A549 treated with ZK216348 at 1 μM for 4 hours (cell line): ENCODE data around the gene SAP25. TPM values are rescaled to one million over a fixed set of nuclear protein-coding genes. Genes with fewer than 3 reads are reported as not detected.

Experiments
- total RNA-seq: library from RNA; stranded (reverse); fragments of 200-300 nt; extraction: Qiagen RNA extraction; gene quantifications from 5 replicates; pipeline ENCODE4 v1.2.3, GENCODE V29; 2022; ENCODE audit warnings: low read depth

Gene SAP25
- total RNA-seq = 0.35 to 1.8 TPM (median 0.64 TPM) in 5 replicates

GRCh38 chr7:100573691-100574361 lies at the start of gene SAP25:
Gene SAP25 (minus strand): TSS chr7:100573900. CDS start chr7:100573742, 158 bp downstream.

GRCh38 chr7:100611983-100612729 lies 38.5 kb upstream of the SAP25 start, which contains the start of gene MOSPD3:
Gene MOSPD3 (plus strand): TSS chr7:100612540. CDS start chr7:100612792, 252 bp downstream.

GRCh38 chr7:100586266-100587025 lies 12.7 kb upstream of the SAP25 start, which contains the start of gene FBXO24:
Gene FBXO24 (plus strand): TSS chr7:100586328. CDS start chr7:100586626, 298 bp downstream.

GRCh38 chr7:100585511-100586265 lies 12.0 kb upstream of the SAP25 start, which contains the start of gene LRCH4:
Gene LRCH4 (minus strand): TSS chr7:100586129. CDS start chr7:100586100, 29 bp downstream.

GRCh38 chr7:100538654-100539435 lies 34.9 kb downstream of the SAP25 start, which contains the start of gene AGFG2:
Gene AGFG2 (plus strand): TSS chr7:100539203. CDS start chr7:100539347, 144 bp downstream.

Other genes starting within 250 kb of the SAP25 start
- gene PILRB, start 215.8 kb downstream of the SAP25 start, total RNA-seq = 19.0 to 38.5 TPM (median 34.5 TPM) in 5 replicates
- 3.7 to 6.8 TPM (median 5.2 TPM) in 5 replicates for gene PILRA, start 200.4 kb downstream of the SAP25 start, total RNA-seq
- 0.85 to 2.1 TPM (median 1.4 TPM) in 5 replicates for gene ZCWPW1, start 145.2 kb downstream of the SAP25 start, total RNA-seq
- 30.6 to 48.9 TPM (median 43.5 TPM) in 5 replicates for gene MEPCE, start 144.1 kb downstream of the SAP25 start, total RNA-seq
- gene PPP1R35, start 137.4 kb downstream of the SAP25 start, total RNA-seq = 30.1 to 58.1 TPM (median 57.4 TPM) in 5 replicates
- gene SPACDR, start 109.6 kb downstream of the SAP25 start, total RNA-seq = 0.44 to 1.3 TPM (median 0.60 TPM) in 5 replicates
- 28.5 to 55.6 TPM (median 46.9 TPM) in 5 replicates for gene TSC22D4, start 94.7 kb downstream of the SAP25 start, total RNA-seq
- 1.9 to 5.7 TPM (median 4.1 TPM) in 5 replicates for gene NYAP1, start 90.0 kb downstream of the SAP25 start, total RNA-seq
- 19.0 to 38.1 TPM (median 30.3 TPM) in 5 replicates for gene AGFG2, start 34.7 kb downstream of the SAP25 start, total RNA-seq
- gene LRCH4, start 12.2 kb upstream of the SAP25 start, total RNA-seq = 10.0 to 21.2 TPM (median 15.0 TPM) in 5 replicates
- gene FBXO24, start 12.4 kb upstream of the SAP25 start, total RNA-seq = 0.07 to 0.40 TPM (median 0.15 TPM) in 3 of 5 replicates, not detected in the others
- 7.4 to 12.4 TPM (median 10.5 TPM) in 5 replicates for gene PCOLCE, start 28.5 kb upstream of the SAP25 start, total RNA-seq
- gene MOSPD3, start 38.6 kb upstream of the SAP25 start, total RNA-seq = 14.8 to 23.1 TPM (median 20.0 TPM) in 5 replicates
- gene TFR2, start 67.7 kb upstream of the SAP25 start, total RNA-seq = 1.6 to 3.1 TPM (median 2.5 TPM) in 5 replicates
- not detected in 5 replicates for gene ACTL6B, start 82.5 kb upstream of the SAP25 start, total RNA-seq
- 129 to 274 TPM (median 259 TPM) in 5 replicates for gene GNB2, start 99.8 kb upstream of the SAP25 start, total RNA-seq
- 11.2 to 23.3 TPM (median 20.1 TPM) in 5 replicates for gene GIGYF1, start 120.3 kb upstream of the SAP25 start, total RNA-seq
- gene POP7, start 132.2 kb upstream of the SAP25 start, total RNA-seq = 57.9 to 103 TPM (median 95.3 TPM) in 5 replicates
- not detected in 5 replicates for gene EPO, start 146.6 kb upstream of the SAP25 start, total RNA-seq
- gene ZAN, start 159.7 kb upstream of the SAP25 start, total RNA-seq = not detected in 5 replicates